Right lobe of liver (tissue), 6 donors: ENCODE results near the gene RANBP2. TPM values are rescaled to one million over a fixed set of nuclear protein-coding genes. Genes with fewer than 3 reads are reported as not detected.
"Not testable (repeated sequence)": the region's sequence is repeated elsewhere in the genome, so short reads cannot be mapped to it uniquely, and the experiment has no call there.

Experiments
- ATAC-seq, 4 donors: fragments of 200-7000 bp; cut with Tn5 transposase; one replicate each; pipeline ENCODE4 v1.9.1; 2020; ENCODE audit warnings: mild to moderate bottlenecking in 4 of 4, moderate library complexity in 4 of 4
- DNase-seq, 3 donors: peaks; one replicate each; pipeline ENCODE4 v3.0.0-alpha.2; 2020
- H3K27ac ChIP-seq, 3 donors: fragments of 200-600 bp; one replicate each; pipeline ENCODE4 v1.8.0; 2022
- H3K27me3 ChIP-seq, 2 donors: fragments of 200-600 bp; one replicate each; pipeline ENCODE4 v1.8.0; 2022
- H3K36me3 ChIP-seq, 4 donors: fragments of 200-600 bp; sonication (generic) in 1 of 4; one replicate each; pipeline versions ENCODE4 v1.5.1 to v1.8.0; 2017 to 2022; ENCODE audit warnings: control low read depth in 1 of 4
- H3K4me1 ChIP-seq, 4 donors: fragments of 200-600 bp; sonication (generic) in 1 of 4; one replicate each; pipeline versions ENCODE4 v1.5.1 to v1.8.0; 2017 to 2022; ENCODE audit warnings: control low read depth in 1 of 4
- H3K4me3 ChIP-seq, 3 donors: fragments of 200-600 bp; one replicate each; pipeline ENCODE4 v1.8.0; 2022
- H3K9me3 ChIP-seq, 4 donors: fragments of 200-600 bp; sonication (generic) in 1 of 4; one replicate each; pipeline versions ENCODE4 v1.5.1 to v1.8.0; 2017 to 2022; ENCODE audit warnings: control low read depth in 1 of 4
- POLR2A ChIP-seq: fragments of 450-650 bp; IDR thresholded peaks from one replicate; pipeline ENCODE4 v1.6.1; 2017; ENCODE audit warnings: antibody characterized with exemption, mild to moderate bottlenecking
- WGBS: methylation state at CpG from one replicate; pipeline ENCODE4 v1.1.6; 2018; ENCODE audit warnings: low coverage, low lambda C conversion rate; ENCODE audit not compliant: insufficient coverage; ENCODE audit errors: missing lambda C conversion rate; 5-methylcytosine and 5-hydroxymethylcytosine counted together
- intact Hi-C, 2 donors: fragments of 100-400 bp; cut with DNase I; formaldehyde crosslinking; loops; one replicate each; pipeline versions ENCODE4 v1.11.2 to v1.14.1; 2022
- long read RNA-seq: library from polyadenylated mRNA; unstranded; transcript quantifications from one replicate; pipeline ENCODE4 v2.0.0, GENCODE V29; 2019
- total RNA-seq, 6 experiments: library from RNA; depleted of rRNA in 2 of 6; stranded (reverse); fragments of >200 nt in 2 of 6; fragmentation: NEBNext Ultra II Directional in 3 of 6; extraction: Animal tissue kit (Norgen Biotek cat#: 25700) in 3 of 6; gene quantifications; one replicate each; pipeline versions ENCODE4 v1.1.0 to v1.2.4, GENCODE V29; 2016 to 2023
- TF ChIP-seq, protein P1 (sequence below), 4 donors: fragments of 200-600 bp in 3 of 4; fragments of 450-650 bp in 1 of 4; IDR thresholded peaks; one replicate each; pipeline versions ENCODE4 v1.5.1 to v1.8.0; 2016 to 2022; ENCODE audit warnings: antibody characterized with exemption in 4 of 4, mild to moderate bottlenecking in 2 of 4
- donor health status: DM: no; HTN: yes; CAD: no.
- donor health status: DM: no; HTN: no; CAD: no.
- donor health status: DM: no; HTN: no; CAD: no.
- donor health status: DM: no; HTN: yes; CAD: no.
- donor health status: DM: no; HTN: yes; CAD: no.

The RANBP2 gene
- 10 to 100 TPM; 31.9 to 41.5 (median 36.1) TPM for total RNA-seq
- long read RNA-seq, partial matches to known transcripts: 3 of 5 reads
- long read RNA-seq, other reads (novel, unspliced or antisense): 2 of 5 reads

- ATAC-seq (peak; percentile 98 to 100 (median 99)), DNase-seq (peak; percentile 96 to 97 (median 97))
- intact Hi-C loops: no loop called here
- WGBS: 0% methylated on average over 28 of the region's 97 CpGs
- H3K9me3 ChIP-seq: no peaks in the 10 kb centered on the region
- H3K27ac ChIP-seq: peak within 1 kb of the TSS; percentile 95 to 97 (median 96)
- no peaks in the 10 kb centered on the region for H3K36me3 ChIP-seq
- TF ChIP-seq, protein P1, sequence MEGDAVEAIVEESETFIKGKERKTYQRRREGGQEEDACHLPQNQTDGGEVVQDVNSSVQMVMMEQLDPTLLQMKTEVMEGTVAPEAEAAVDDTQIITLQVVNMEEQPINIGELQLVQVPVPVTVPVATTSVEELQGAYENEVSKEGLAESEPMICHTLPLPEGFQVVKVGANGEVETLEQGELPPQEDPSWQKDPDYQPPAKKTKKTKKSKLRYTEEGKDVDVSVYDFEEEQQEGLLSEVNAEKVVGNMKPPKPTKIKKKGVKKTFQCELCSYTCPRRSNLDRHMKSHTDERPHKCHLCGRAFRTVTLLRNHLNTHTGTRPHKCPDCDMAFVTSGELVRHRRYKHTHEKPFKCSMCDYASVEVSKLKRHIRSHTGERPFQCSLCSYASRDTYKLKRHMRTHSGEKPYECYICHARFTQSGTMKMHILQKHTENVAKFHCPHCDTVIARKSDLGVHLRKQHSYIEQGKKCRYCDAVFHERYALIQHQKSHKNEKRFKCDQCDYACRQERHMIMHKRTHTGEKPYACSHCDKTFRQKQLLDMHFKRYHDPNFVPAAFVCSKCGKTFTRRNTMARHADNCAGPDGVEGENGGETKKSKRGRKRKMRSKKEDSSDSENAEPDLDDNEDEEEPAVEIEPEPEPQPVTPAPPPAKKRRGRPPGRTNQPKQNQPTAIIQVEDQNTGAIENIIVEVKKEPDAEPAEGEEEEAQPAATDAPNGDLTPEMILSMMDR (IDR thresholded peaks at IDR 0.05): no peak
- TF ChIP-seq POLR2A: peak; percentile 92
- peaks cover 0 to 13% (median 3%) of the 10 kb centered on the region in 4 donors for H3K4me1 ChIP-seq
- H3K27me3 ChIP-seq: no peaks in the 10 kb centered on the region
- peak within 1 kb of the TSS; percentile 76 to 90 (median 82) for H3K4me3 ChIP-seq
Observed at GRCh38 chr2:108719149-108720044, at the start of gene RANBP2. Gene RANBP2, plus strand, starts transcription at chr2:108719482. Its CDS starts 125 bp downstream, at chr2:108719607.

DNA sequence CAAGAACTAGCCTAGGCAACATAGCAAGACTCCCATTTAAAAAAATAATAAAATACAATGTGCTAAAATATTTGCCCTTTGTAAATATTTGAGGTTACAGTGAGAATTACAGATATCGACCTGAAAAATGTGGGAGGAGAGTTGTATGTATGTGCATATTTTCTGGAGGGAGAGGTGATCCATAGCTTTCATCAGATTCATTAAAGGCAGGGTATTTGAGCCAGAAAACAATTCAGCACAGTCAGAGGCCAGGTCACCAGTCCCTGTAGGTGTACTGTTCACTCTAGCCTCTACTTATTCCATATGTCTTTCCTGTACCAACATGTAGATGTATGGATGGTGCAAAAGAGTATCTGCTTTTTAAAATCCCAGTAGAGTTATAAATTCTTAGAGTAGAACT lies 49.0 kb upstream of the RANBP2 start:
- intact Hi-C loops: not testable (repeated sequence)

GRCh38 chr2:108672200-108672805 lies 47.0 kb upstream of the RANBP2 start:
- H3K4me3 ChIP-seq, H3K4me1 ChIP-seq, intact Hi-C loops, H3K36me3 ChIP-seq, H3K27me3 ChIP-seq, DNase-seq, H3K9me3 ChIP-seq, H3K27ac ChIP-seq: not testable (repeated sequence)
- WGBS: 39% methylated on average over 2 of the region's 6 CpGs
- ATAC-seq: peak; percentile 56 to 81 (median 70)

More for the DNA sequence above, 49.0 kb upstream of the RANBP2 start:
- not testable (repeated sequence) for H3K4me1 ChIP-seq, H3K27ac ChIP-seq, H3K27me3 ChIP-seq, DNase-seq, ATAC-seq, H3K36me3 ChIP-seq, H3K9me3 ChIP-seq, H3K4me3 ChIP-seq
- WGBS: no CpG with 5 or more reads among the region's 1 CpG

- H3K36me3 ChIP-seq, H3K27me3 ChIP-seq, H3K27ac ChIP-seq, H3K4me1 ChIP-seq, H3K4me3 ChIP-seq, H3K9me3 ChIP-seq, intact Hi-C loops, DNase-seq: not testable (repeated sequence)
- ATAC-seq: peak in 2 of 4 donors; percentile 27 to 70
- WGBS: no CpG with 5 or more reads among the region's 1 CpG
Observed at GRCh38 chr2:108676522-108676921, 42.8 kb upstream of the RANBP2 start.

- intact Hi-C loops, H3K27me3 ChIP-seq, H3K27ac ChIP-seq, H3K4me3 ChIP-seq, DNase-seq, H3K9me3 ChIP-seq, H3K4me1 ChIP-seq, H3K36me3 ChIP-seq, ATAC-seq: not testable (repeated sequence)
- WGBS: 71% methylated on average over 4 of the region's 4 CpGs
Observed at GRCh38 chr2:108677239-108677744, 42.0 kb upstream of the RANBP2 start.

- DNase-seq, H3K27me3 ChIP-seq, H3K36me3 ChIP-seq, H3K4me3 ChIP-seq, H3K27ac ChIP-seq, H3K4me1 ChIP-seq, intact Hi-C loops, H3K9me3 ChIP-seq: not testable (repeated sequence)
- WGBS: 20% methylated on average over 3 of the region's 4 CpGs
- ATAC-seq: peak; percentile 55 to 88 (median 67)
Observed at GRCh38 chr2:108678198-108678651, 41.1 kb upstream of the RANBP2 start.

GRCh38 chr2:108680805-108681204 lies 38.5 kb upstream of the RANBP2 start:
- H3K4me1 ChIP-seq, intact Hi-C loops, DNase-seq, H3K36me3 ChIP-seq, H3K27ac ChIP-seq, H3K9me3 ChIP-seq, H3K4me3 ChIP-seq, H3K27me3 ChIP-seq: not testable (repeated sequence)
- 40% methylated on average over 1 of the region's 2 CpGs for WGBS
- peak in 3 of 4 donors; percentile 18 to 61 (median 41) for ATAC-seq

GRCh38 chr2:108688818-108689756 lies 30.2 kb upstream of the RANBP2 start:
- H3K27me3 ChIP-seq, H3K9me3 ChIP-seq, ATAC-seq, H3K36me3 ChIP-seq, DNase-seq, H3K4me3 ChIP-seq, intact Hi-C loops, H3K27ac ChIP-seq: not testable (repeated sequence)
- H3K4me1 ChIP-seq: peaks cover 0 to 11% (median 0%) of the 10 kb centered on the region in 4 donors
- WGBS: 40% methylated on average over 1 of the region's 15 CpGs
